CMK (cell line): Measurements from ENCODE around the gene MACROD2.

Experiments used
- DNase-seq: peaks from one replicate; pipeline ENCODE4 v3.0.0-alpha.2; 2010; ENCODE audit warnings: low read depth

Gene MACROD2

DNA sequence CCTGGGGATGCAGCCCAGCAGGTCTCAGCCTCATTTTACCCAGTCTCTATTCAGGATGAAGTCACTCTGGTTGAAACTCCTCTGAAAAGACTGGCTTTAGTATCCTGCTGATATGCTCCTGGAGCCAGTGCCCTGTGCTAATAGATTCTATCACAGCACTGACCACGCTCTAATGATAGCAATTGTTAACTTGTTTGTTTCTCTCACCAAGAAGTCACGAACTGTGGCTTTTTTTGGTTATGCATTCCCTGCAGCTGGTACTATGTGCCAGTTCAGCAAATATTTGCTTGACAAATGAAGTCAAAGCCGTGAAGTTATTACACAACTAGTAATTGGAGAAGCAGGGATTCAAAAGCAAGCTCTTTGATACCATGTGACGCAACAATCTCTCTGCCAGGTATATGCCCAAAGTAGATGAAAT lies 1823.3 kb downstream of the MACROD2 start:
- DNase-seq = no peak

- no peak for DNase-seq
Measured at GRCh38 chr20:15823718-15824117, 1828.4 kb downstream of the MACROD2 start.

GRCh38 chr20:15827628-15828027 lies 1832.3 kb downstream of the MACROD2 start:
- no peak for DNase-seq

GRCh38 chr20:15831201-15831600 lies 1835.9 kb downstream of the MACROD2 start:
- no peak for DNase-seq

DNA sequence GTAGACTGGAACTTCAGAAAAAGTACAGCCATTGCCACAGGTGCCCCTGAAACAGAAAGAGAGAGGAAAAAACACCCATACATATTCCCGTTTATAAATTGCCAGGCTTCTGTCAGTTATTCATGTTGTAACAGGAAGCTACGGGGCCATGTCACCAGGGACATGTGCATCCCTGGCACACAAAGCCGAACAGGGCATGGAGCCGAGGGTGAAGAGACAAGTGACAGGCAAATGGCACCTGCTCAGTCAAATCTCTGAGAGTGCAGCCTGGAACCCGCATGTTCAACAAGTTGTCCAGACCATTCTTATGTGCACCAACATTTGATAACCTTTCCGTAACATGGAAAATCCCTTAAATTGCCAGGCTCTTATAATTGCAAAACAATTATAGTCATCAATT lies 1837.2 kb downstream of the MACROD2 start:
- no peak for DNase-seq

GRCh38 chr20:15834857-15835256 lies 1839.5 kb downstream of the MACROD2 start:
- DNase-seq = no peak

GRCh38 chr20:15835811-15836210 lies 1840.5 kb downstream of the MACROD2 start:
- DNase-seq = no peak

DNA sequence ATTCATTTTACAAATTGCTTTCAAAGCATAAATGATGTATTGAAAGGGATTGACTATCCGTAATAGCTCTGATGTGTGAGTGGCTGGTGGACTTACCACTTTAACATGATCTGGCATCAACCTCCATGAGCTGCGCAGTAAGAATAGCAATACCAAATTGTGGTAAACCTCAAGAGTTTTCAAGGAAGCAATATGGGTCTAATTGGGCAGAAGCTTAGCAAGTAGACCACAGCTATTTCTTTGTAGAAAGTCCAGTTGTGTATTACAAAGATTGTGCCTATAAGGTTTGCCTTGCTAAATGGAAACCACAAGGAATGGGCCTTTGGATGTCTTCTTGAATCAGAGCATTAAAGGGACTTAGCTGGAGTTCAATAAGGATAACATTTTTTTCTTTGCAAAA lies 1841.3 kb downstream of the MACROD2 start:
- no peak for DNase-seq

GRCh38 chr20:15837563-15837962 lies 1842.2 kb downstream of the MACROD2 start:
- DNase-seq = no peak

DNA sequence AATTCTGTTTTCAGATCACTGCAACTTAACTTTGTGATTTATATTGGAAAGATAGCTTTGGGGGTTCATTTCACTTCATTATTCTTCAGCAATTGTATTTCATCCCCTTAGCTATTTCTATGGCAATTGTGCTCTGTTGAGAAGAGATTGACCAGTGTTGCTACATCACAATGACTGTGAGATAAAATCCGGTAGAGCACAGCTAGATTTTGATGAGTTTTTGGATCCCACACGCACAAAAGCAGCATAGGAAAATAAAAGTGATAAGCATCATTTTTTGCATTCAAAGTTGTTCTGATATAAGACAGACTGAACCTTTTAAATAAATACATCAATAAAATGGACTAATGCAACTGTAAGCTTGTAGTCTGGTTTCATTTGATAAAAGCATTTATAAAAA lies 1843.2 kb downstream of the MACROD2 start:
- no peak for DNase-seq

GRCh38 chr20:15840636-15841301 lies 1845.5 kb downstream of the MACROD2 start:
- DNase-seq = no peak

DNA sequence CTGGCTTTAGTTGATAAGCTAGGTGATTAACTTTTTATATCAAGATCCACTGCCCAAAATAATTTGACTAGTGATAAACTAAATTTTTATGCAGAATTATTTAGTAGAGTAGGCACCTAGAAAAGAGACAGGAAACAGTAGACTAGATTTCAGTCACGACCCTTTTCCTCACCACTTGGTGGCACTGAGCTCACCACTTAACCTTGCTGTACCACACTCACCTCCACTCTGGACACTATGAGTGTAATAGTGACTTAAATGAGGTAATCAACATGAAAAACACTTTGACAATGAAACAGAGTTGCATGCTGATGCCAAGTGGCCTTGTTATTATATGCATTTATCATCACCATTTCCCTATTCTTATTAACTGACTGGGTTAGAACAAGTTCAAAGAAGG lies 1847.6 kb downstream of the MACROD2 start:
- no peak for DNase-seq

DNA sequence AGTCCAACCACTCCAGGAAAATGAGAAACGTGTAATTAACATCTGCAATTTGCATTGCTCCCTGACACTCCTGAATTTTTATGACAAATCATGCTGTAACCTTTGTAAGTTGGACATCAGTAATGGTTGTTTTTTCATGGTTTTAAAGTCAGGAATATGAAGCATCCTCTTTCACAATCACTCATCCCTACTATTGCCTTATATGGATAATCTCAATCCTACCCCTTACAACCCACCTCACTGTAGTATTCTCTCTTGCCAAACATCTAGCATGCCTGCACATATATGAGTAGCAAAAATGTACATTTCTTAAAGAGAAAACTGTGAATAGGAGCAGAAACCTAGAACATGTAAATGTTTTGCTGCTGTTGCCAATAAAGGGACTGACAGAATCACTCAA lies 1848.5 kb downstream of the MACROD2 start:
- no peak for DNase-seq

DNA sequence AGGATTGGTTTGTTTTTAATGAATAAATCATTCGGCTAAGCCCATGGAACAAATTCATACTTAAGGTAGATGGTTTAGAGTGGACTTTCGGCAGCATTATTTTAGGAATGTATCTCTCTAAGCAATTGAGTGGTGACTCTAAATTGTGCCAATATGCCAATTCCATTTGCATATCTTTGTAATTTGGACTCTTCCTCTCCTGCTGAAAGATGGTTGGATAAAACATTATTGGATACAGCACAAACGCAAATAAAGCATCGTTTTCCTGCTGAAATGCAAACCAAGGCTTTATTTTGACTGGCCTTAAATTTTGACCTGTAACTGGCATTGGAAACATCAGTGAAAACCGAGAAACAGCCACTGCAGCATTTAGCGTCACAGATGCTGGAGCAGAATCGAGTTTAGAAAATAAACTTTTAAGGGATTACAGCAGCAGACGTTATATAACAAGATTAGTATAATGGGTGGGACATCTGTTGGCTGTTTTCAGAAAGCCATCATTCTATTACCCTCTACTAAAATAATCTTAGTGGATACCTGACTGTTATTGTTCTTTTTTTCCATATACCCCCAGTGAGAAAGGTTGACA lies 1852.0 kb downstream of the MACROD2 start:
- DNase-seq = no peak

DNA sequence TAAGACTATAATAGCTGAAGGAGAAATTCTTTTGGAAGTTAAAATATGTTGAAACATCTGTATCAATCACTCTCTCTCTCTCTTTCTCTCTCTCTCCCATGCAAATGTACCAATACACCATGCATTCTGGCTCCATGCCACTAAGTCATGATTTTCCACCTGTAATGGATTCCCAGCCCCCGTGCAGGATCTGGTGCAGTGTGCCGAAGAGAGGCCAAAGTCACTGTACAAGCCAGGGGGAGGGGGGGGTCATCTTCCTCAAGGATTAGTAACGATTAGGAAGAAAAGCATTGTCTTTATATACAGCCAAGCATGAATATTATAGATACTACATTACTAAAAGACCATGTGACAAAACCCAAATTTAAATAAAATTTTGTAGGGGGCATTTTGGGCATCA lies 1852.8 kb downstream of the MACROD2 start:
- DNase-seq = no peak

DNA sequence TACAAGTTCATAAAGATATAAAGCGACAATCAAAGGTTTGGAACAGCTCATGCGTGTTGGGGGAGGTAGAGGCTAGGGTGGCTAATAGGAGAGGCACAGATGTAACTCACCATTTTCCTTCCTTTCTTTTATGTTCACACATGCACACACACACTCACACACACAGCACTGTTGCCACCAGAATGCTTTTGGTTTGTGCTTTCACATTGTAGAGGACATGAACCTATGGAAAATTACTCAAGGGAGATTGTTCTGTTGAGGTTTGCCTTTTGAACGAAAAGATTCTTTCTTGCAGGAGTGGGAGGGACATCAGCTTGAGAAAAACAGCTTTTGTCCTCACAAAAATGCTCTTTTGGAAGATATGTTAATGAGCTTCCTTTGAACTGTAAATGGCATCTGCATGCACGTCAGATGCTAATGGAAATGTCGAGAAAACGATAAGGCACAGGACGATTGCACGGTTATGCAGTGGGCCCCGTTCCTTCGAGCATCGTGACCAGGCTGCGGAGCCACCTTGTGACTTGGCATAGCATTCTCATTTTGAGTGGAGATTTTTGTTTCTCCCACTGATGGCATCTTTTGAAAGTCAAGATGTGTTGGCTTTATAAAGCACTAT lies 1853.8 kb downstream of the MACROD2 start:
- DNase-seq = no peak

DNA sequence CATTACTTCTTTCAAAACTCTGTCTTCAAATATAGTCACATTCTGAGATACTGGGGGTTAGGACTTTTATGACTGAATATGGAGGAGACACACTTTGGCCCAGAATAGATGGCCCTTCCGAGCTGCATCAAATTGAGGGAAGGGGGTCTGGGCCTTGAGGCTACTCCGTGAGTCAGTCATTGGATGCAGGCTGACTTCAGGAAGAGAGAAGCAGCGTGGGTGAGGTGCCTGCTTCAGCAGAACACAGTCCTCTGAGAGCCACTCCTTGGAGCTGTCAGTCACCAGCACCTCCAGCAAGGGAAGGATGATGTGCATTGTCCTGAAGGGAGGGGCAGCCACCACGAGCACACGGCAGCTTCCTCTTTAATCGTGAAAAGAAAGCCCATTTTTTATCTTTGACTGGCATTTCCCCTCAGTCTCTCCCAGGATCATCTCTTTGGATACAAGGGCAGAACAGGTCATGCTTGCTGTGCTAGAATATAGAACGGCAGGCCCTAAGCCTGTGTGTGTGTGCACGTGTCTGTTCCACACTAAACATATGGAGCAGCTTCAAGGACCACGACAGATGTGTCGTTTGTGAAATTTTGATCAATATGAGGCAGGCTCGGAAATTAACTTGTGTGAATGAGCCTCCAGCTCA lies 1856.4 kb downstream of the MACROD2 start:
- DNase-seq = no peak

- DNase-seq = no peak
Measured at GRCh38 chr20:15854911-15855310, 1859.6 kb downstream of the MACROD2 start.

DNA sequence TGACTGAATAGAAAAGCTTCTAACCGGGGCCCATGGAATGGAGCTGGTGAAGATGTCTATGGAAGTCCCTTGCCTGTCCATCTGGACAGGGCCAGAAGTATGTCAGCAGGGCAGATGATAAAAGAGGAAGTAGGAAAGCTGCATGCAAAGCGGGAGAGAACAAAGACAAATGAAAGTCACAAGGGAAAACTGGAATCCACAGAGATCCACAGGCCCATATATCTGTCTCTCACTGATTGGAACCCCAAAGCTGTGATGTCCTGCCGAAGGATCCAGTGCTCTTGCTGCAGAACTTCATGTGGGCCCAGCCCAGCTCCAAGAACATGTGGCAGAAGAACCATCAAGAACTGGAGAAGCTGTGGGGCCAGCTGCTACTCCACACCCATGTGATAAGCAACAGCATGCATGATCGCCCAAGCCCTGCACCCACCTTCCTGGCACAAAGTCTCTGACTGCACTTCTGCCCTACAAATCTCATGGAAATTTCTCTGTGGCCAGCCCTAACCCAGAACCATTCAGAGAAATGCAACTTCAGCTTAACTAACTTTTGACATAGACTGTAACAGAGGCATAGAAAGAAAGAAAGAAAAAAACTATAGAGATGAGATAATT lies 1862.0 kb downstream of the MACROD2 start:
- no peak for DNase-seq

DNA sequence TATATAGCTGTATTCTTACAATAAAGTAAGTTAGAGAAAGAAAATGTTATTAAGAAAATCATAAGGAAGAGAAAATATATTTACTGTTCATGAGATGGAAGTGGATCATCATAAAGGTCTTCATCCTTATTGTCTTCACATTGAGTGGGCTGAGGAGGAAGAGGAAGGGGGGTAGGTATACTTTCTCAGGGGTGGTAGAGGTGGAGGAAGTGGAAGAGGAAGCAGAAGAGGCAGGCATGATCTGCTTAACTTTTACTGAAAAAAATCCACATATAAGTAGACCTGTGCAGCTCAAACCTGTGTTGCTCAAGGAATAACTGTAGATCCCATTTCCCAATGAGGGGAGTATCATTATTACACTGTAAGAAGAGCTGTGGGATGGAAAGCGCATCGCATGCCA lies 1863.7 kb downstream of the MACROD2 start:
- DNase-seq = no peak

- DNase-seq = no peak
Measured at GRCh38 chr20:15860850-15861249, 1865.5 kb downstream of the MACROD2 start.

- no peak for DNase-seq
Measured at GRCh38 chr20:15862178-15862577, 1866.9 kb downstream of the MACROD2 start.

GRCh38 chr20:15863735-15864134 lies 1868.4 kb downstream of the MACROD2 start:
- no peak for DNase-seq
